HFFc6 (cell line): Measurements from ENCODE around the gene BRD7. TPM values are rescaled to one million over a fixed set of nuclear protein-coding genes. Genes with fewer than 3 reads are reported as not detected.

Experiments used
- DNase-seq: peaks from one replicate; pipeline ENCODE4 v3.0.0-alpha.2; 2018
- H3K27ac Mint-ChIP-seq: 2 replicates; pipeline ENCODE4 v1.8.0; 2020; ENCODE audit warnings: mild to moderate bottlenecking, mixed read lengths
- H3K27me3 Mint-ChIP-seq: 2 replicates; pipeline ENCODE4 v1.8.0; 2021; ENCODE audit warnings: mild to moderate bottlenecking, moderate library complexity, mixed read lengths; ENCODE audit not compliant: insufficient read depth
- H3K36me3 Mint-ChIP-seq: 2 replicates; pipeline ENCODE4 v1.8.0; 2021; ENCODE audit warnings: low read depth, mixed read lengths
- H3K4me1 Mint-ChIP-seq: 2 replicates; pipeline ENCODE4 v1.8.0; 2020; ENCODE audit warnings: low read depth, mixed read lengths
- H3K4me3 Mint-ChIP-seq: 2 replicates; pipeline ENCODE4 v1.8.0; 2020; ENCODE audit warnings: mild to moderate bottlenecking, moderate library complexity, mixed read lengths
- H3K9me3 Mint-ChIP-seq: 2 replicates; pipeline ENCODE4 v1.8.0; 2020; ENCODE audit warnings: mild to moderate bottlenecking, mixed read lengths
- microRNA-seq: library from miRNA; unstranded; fragments of <30 nt; microRNA quantifications from one replicate; pipeline ENCODE4, GENCODE V29; 2019
- total RNA-seq, 6 experiments: library from RNA; stranded (reverse); fragmentation: NEBNext Ultra II Directional; extraction: Animal tissue kit (Norgen Biotek cat#: 25700); gene quantifications; 2 replicates in 1 of 6; 3 replicates in 5 of 6; pipeline ENCODE4 v1.2.3, GENCODE V29; 2021
- TF ChIP-seq, protein P1 (sequence below): fragments of 200-600 bp; sonication (generic); IDR thresholded peaks from 2 replicates; pipeline ENCODE4 v1.5.0; 2021; ENCODE audit warnings: antibody characterized with exemption, mild to moderate bottlenecking

Gene BRD7
- total RNA-seq, 6 experiments from 2014 or later = 50.5 to 65.0 (median 63.0) TPM

DNA sequence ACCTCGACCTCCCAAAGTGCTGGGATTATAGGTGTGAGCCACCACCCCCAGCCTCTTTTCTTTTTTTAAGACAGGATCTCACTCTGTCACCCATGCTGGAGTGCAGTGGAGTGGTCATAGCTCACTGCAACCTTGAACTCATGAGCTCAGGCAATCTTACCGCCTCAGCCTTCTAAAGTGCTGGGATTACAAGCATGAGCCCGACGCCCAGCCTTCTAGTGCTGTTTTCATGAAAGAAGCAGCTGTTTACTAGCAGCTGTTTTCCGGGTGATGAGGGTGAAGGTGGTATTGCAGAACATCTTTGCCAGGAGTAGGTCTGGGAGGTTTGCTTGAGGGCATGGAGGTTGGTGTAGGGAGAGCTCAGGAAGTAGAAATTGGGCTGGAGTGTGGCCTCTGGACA, 100.4 kb downstream of the BRD7 start:
- peaks cover 42% of the 10 kb centered on the region for H3K4me1 Mint-ChIP-seq
- DNase-seq = no peak
- 0 out of 2 replicates have a peak, but pooled peaks cover 5% of the 10 kb centered on the region for H3K27me3 Mint-ChIP-seq
- no peak overlapping the region for H3K27ac Mint-ChIP-seq
- H3K4me3 Mint-ChIP-seq = no peak overlapping the region
- H3K36me3 Mint-ChIP-seq = no peaks in the 10 kb centered on the region
- TF ChIP-seq, protein P1, sequence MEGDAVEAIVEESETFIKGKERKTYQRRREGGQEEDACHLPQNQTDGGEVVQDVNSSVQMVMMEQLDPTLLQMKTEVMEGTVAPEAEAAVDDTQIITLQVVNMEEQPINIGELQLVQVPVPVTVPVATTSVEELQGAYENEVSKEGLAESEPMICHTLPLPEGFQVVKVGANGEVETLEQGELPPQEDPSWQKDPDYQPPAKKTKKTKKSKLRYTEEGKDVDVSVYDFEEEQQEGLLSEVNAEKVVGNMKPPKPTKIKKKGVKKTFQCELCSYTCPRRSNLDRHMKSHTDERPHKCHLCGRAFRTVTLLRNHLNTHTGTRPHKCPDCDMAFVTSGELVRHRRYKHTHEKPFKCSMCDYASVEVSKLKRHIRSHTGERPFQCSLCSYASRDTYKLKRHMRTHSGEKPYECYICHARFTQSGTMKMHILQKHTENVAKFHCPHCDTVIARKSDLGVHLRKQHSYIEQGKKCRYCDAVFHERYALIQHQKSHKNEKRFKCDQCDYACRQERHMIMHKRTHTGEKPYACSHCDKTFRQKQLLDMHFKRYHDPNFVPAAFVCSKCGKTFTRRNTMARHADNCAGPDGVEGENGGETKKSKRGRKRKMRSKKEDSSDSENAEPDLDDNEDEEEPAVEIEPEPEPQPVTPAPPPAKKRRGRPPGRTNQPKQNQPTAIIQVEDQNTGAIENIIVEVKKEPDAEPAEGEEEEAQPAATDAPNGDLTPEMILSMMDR = no peak
- H3K9me3 Mint-ChIP-seq = no peaks in the 10 kb centered on the region

DNA sequence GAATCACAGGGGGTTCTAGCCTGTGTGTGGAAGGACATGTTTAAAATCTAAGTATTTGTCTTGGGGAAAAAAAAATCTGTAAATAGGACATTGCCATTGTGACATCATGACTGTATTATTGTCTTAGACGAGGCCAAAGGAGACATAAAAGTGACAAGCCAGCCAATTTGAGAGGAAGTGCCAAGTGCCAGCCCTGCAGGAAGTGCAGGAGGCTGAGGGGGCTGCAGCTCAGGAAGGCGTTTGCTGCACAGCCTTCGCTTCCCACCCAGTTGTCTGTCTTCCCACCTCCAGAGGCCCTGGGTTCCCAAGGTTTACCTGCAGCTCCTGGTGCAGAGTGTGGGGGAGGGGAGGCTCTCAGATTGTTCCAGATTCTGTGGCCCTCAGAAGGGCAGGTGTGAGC, 101.1 kb downstream of the BRD7 start:
- Mint-ChIP-seq H3K27me3 (0 out of 2 replicates have a peak, but pooled peaks cover 5% of the 10 kb centered on the region), H3K36me3 (no peaks in the 10 kb centered on the region), H3K9me3 (no peaks in the 10 kb centered on the region), H3K4me1 (peaks cover 42% of the 10 kb centered on the region), H3K4me3 (peak overlapping the region; percentile 90), H3K27ac (peak overlapping the region; percentile 94)
- TF ChIP-seq, protein P1 = no peak
- no peak for DNase-seq

DNA sequence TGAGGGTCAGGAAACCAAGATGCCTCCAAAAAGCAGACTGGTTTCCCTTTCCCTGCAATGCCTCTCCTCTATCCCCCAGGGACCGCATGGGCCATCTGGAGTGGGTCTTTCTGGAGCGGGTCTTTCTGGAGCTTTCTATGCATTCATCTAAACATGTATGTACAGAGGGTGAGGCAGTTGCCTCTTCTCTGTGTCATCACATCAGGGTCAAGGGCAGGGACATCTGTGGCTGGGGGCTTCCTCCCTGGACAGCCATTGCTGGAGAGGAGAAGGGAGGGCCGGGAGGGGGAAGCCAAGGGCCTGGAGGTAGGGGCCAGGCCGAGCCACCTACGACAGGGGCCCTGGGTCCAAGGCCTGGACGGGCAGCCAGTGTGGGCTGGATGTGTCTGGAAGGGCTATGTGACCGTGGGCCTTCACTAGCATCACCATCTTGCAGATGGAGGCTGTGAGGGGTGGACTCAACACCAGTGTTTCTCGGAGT, 101.6 kb downstream of the BRD7 start:
- H3K27me3 Mint-ChIP-seq = 0 out of 2 replicates have a peak, but pooled peaks cover 5% of the 10 kb centered on the region
- TF ChIP-seq, protein P1 = no peak
- no peaks in the 10 kb centered on the region for H3K9me3 Mint-ChIP-seq
- peak overlapping the region; percentile 94 for H3K27ac Mint-ChIP-seq
- H3K4me1 Mint-ChIP-seq = peaks cover 42% of the 10 kb centered on the region
- no peaks in the 10 kb centered on the region for H3K36me3 Mint-ChIP-seq
- H3K4me3 Mint-ChIP-seq = peak overlapping the region; percentile 90
- DNase-seq = no peak

DNA sequence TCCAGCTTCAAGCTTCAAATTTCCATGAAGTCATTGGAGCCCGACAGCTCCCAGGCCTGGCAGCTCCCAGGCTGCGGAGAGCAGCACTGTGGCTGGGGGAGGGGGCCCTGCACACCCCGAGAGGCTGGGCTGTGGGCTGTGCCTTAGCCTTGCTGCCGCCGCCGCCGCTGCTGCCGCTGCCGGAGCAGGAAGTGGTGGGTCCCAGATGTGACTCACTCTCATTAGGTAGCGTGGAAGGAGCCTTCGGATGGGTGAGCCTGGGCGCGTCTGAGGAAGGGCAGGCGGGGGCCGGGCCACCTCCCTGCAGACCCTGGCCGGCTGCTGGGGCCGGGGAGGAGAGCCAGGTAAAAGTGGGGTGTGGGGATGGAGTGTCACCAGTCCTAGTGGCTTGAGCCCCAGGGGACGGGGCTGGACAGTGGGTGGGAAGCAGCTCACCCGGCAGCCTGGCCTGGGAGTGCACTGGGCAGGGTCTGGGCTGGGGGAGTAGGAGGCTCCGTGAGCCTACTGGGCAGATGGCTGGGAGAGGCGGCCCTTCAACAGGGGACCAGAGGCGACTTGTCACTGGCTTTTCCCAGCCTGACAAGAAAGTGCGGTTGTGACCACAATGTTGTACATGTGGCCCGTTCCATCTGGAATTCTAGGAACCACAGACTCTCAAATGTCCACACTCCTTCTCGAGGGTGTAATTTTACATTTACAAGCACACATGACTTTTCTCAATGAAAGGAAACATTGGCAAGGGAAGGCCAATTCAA, 102.3 kb downstream of the BRD7 start, which contains the start of gene ADCY7:
ADCY7 (plus strand) TSS at position 215 of the 755 bp plus-strand sequence. CDS start 21,629 bp downstream, outside the sequence.
- Mint-ChIP-seq H3K9me3 (no peaks in the 10 kb centered on the region), H3K36me3 (no peaks in the 10 kb centered on the region), H3K4me3 (peak within 1 kb of the TSS; percentile 90), H3K27me3 (0 out of 2 replicates have a peak, but pooled peaks cover 5% of the 10 kb centered on the region), H3K4me1 (peaks cover 42% of the 10 kb centered on the region), H3K27ac (peak within 1 kb of the TSS; percentile 94)
- DNase-seq = peak; percentile 85
- TF ChIP-seq, protein P1 = no peak

Small RNA genes within 50 kb of the gene (microRNA-seq; reads per million reads assigned to microRNA genes)
- gene MIR6771 = not detected

Other genes with a start within 250 kb of the BRD7 start
- 10 to 100 TPM; 19.4 to 23.0 (median 21.6) TPM for gene TENT4B, start 215.7 kb downstream of the BRD7 start, total RNA-seq
- gene ADCY7, start 102.4 kb downstream of the BRD7 start, total RNA-seq = 10 to 100 TPM; 32.7 to 48.1 (median 41.9) TPM
- gene NKD1, start 179.4 kb upstream of the BRD7 start, total RNA-seq = not detected